GM19099 (cell line): ENCODE data around the gene TMEM131.

Source experiments
- POLR2A ChIP-seq: IDR thresholded peaks from 3 replicates; pipeline ENCODE4 v1.6.1; 2011; ENCODE audit warnings: low read depth; ENCODE audit not compliant: insufficient read length; ENCODE audit errors: extremely low read depth

TMEM131 gene

GRCh38 chr2:97982621-97983020 lies 13.1 kb downstream of the TMEM131 start:
- no peak for TF ChIP-seq POLR2A

- TF ChIP-seq POLR2A, result no peak
These were observed 13.8 kb downstream of the TMEM131 start for GRCh38 chr2:97981961-97982360.

GRCh38 chr2:97979904-97980303 lies 15.8 kb downstream of the TMEM131 start:
- TF ChIP-seq POLR2A, result no peak

GRCh38 chr2:97974471-97974870 lies 21.3 kb downstream of the TMEM131 start:
- TF ChIP-seq POLR2A, result no peak

GRCh38 chr2:97970293-97971060 lies 25.3 kb downstream of the TMEM131 start:
- TF ChIP-seq POLR2A, result no peak

- TF ChIP-seq POLR2A, result no peak
These were observed 26.4 kb downstream of the TMEM131 start for GRCh38 chr2:97969081-97970067.

GRCh38 chr2:97967931-97968627 lies 27.7 kb downstream of the TMEM131 start:
- no peak for TF ChIP-seq POLR2A

GRCh38 chr2:97967216-97967592 lies 28.5 kb downstream of the TMEM131 start:
- TF ChIP-seq POLR2A, result no peak

GRCh38 chr2:97966545-97967215 lies 29.1 kb downstream of the TMEM131 start:
- TF ChIP-seq POLR2A, result no peak

GRCh38 chr2:97965116-97965515 lies 30.6 kb downstream of the TMEM131 start:
- TF ChIP-seq POLR2A, result no peak

GRCh38 chr2:97963880-97964279 lies 31.9 kb downstream of the TMEM131 start:
- no peak for TF ChIP-seq POLR2A

- no peak for TF ChIP-seq POLR2A
These were observed 32.7 kb downstream of the TMEM131 start for GRCh38 chr2:97963079-97963406.

- no peak for TF ChIP-seq POLR2A
These were observed 34.2 kb downstream of the TMEM131 start for GRCh38 chr2:97961534-97961933.

GRCh38 chr2:97958184-97958583 lies 37.6 kb downstream of the TMEM131 start:
- TF ChIP-seq POLR2A, result no peak

- no peak for TF ChIP-seq POLR2A
These were observed 38.1 kb downstream of the TMEM131 start for GRCh38 chr2:97957432-97958183.

- TF ChIP-seq POLR2A, result no peak
These were observed 41.9 kb downstream of the TMEM131 start for GRCh38 chr2:97953853-97954252.
